ENCODE measurements around the gene THADA.

THADA gene

DNA sequence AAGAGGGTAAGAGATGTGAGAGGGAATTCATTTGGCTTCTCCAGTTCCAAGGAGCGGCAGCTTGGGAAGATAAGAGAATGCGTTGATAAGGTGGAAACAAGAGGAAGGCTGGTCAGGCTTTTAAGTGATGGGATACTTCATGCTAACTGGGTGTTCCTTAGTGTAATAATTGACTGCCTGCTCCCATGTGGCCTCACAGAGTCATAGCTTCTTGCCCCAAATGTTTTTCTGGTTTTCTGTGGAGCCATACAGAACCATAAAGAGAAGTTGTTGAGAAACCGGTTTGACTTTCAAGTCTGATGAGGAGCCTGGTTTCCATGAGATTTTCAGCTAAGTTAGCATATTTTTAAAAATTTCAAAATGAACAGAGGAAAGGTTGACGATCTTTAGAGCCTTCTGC is 272.0 kb downstream of the THADA start:
- no peak for DNase-seq (ENCODE audit: low spot score)

- DNase-seq (ENCODE audit: low spot score), result no peak
These were observed 274.4 kb downstream of the THADA start for GRCh38 chr2:43321446-43321845.

DNA sequence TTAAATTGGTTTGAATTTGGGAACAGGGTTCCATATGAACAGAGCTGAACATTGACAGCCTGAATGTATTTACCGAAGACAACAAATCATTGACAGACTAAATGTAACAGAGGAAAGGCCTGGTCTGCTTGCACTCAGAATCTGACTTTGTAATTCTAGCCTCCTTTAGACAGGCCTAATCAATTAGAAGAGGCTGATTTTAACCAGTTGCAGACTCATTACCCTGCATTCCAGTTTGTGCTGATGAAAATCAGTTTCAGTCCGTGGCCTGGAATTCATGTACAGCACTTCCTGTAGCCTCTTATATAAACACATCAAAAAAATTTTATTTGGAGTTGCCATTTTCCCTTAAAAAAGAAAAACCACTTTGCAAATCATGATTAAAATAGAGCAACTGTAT is 276.3 kb downstream of the THADA start:
- DNase-seq (ENCODE audit: low spot score), result no peak

- DNase-seq (ENCODE audit: low spot score), result no peak
These were observed 277.0 kb downstream of the THADA start for GRCh38 chr2:43318791-43319190.

DNA sequence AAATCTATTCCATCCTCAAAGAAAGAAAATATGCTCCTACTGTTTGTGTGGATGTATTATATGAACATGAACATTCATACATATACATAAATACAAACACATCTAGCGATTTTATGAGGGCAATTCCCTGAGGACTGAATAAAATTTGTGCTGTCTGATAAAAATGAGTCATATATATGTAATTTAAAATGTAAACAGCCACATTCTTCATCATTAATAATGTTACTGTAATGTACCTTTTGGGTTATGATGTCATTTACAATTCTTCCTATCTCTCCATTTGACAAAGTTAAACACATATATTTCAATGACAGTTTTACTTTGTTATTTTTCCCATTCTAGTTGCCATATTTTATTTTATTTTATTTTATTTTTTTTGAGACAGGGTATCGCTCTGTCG is 278.2 kb downstream of the THADA start:
- no peak for DNase-seq (ENCODE audit: low spot score)

DNA sequence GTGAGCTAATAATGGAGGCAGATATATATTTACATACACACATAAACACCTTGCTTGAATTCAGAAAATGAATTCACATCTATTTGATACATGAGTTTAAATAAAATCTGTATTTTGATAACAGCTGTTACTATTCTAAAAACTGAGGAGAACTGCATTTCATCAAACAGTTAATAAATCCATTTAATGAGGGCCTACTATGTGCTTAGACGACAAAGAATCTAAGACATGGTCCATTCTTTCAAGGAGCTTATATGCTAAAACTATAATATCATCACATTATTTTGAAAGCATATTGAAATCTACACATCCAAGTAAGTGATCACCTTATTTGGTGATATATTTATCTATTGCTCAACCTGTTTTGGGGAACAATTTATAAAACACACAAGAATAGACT is 278.6 kb downstream of the THADA start:
- no peak for DNase-seq (ENCODE audit: low spot score)

DNA sequence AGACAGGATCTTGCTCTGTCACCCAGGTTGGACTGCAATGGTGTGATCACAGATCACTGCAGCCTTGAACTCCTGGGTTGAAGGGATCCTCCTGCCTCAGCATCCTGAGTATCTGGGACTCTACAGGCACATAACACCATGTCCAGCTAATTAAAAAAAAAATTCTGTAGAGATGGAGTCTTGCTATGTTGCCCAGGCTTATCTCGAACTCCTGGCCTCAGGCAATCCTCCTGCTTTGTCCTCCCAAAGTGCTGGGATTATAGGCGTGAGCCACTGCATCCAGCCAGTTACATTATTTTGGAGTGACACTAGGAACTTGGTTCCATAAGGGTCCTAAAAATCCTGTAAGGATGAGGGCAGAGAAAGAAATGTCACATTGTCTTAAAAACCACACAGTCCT is 280.4 kb downstream of the THADA start:
- no peak for DNase-seq (ENCODE audit: low spot score)

DNA sequence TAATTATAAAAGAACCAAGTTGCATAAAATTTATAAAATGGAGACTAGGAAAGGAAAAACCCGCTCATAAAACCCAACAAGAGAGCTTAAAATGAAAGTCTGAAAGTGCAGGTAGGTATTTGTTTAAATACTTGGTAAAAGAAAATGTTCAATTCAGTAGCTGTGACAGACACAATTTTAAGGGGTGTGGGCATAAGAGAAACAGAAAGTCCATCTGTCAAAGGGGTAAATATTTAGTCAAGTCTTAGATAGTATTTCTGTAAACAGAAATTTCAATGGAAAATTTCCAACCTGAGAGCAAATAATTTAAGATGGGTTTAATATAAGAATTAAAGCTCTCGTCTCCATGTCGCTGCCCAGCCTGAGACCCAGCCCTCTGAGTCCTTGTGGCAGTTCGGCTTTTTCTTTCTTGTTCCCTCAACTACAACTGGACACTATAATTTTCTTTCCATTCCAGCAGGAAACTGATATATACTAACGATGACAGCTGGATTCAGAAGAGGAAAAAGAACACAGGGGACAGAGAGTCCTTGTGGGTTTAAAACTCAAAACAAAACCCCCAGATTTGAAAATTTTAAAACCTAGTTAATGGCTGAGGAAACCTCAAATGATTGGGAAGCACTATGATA is 281.4 kb downstream of the THADA start:
- no peak for DNase-seq (ENCODE audit: low spot score)

DNA sequence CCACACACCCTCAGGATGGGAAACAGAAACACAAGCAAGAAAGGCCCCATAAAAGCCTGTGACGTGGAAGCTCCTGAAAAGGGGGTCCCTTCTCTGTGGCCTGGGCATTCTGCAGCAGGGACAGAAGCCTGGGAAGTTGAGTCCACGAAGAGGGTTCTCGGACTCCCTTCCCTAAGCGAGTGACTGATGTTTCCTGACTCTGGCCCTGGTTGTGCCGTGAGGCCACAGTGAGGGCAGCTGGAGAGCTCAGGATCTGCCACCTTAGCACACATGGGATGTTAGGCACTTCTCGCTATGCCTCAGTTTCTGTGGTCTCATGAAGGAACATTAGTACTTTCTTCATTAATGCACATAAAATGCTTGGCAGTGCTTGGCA is 282.2 kb downstream of the THADA start:
- DNase-seq (ENCODE audit: low spot score), result no peak

GRCh38 chr2:43312755-43313641 is 282.8 kb downstream of the THADA start:
- DNase-seq (ENCODE audit: low spot score), result no peak

DNA sequence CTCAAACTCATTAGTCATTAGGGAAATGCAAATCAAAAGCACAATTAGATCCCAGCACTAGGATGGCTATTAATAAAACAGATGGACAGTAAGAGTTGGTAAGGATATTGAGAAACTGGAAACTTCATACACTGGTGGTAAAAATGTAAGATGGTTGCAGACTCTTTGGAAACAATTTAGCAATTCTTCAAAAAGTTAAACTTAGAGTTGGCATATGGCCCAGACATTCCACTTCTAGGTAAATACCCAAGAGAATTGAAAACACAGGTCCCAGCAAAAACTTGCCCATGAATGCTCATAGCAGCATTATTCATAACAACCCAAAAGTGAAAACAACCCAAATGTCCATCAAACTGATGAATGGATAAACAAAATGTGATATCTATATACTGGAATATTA is 284.6 kb downstream of the THADA start:
- no peak for DNase-seq (ENCODE audit: low spot score)

DNA sequence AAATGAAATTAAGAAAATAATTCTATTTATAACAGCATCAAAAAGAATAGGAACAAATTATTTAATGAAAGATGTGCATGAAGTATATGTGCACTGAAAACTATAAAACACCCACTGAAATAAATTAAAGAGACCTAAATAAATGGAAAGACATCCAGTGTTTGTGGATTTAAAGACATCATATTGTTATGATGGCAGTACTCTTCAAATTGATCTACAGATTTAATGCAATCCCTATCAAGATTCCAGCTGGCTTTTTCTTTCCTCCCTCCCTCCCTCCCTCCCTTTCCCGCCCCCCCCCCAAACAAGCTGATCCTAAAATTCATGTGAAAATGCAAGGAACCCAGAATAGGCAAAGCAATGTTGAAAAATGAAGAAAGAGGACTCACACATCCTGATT is 285.9 kb downstream of the THADA start:
- no peak for DNase-seq (ENCODE audit: low spot score)

DNA sequence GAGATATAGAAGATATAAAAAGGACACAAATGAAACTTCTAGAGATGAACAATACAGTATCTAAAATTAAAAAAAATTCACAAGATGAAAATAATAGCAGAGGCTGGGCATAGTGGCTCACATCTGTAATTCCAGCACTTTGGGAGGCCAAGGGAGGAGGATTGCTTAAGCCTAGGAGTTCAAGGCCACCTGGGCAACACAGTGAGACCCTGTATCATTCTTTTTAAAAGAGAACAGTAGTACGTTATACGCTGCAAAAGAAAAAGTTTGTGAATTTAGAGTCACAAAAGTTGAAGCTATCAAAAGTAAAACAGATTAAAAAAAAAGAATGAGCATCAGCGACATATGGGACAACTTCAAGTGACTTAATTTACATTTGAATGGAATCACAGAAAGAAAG is 287.9 kb downstream of the THADA start:
- DNase-seq (ENCODE audit: low spot score), result no peak

GRCh38 chr2:43307046-43307445 is 288.8 kb downstream of the THADA start:
- no peak for DNase-seq (ENCODE audit: low spot score)

GRCh38 chr2:43306197-43306596 is 289.6 kb downstream of the THADA start:
- DNase-seq (ENCODE audit: low spot score), result no peak

DNA sequence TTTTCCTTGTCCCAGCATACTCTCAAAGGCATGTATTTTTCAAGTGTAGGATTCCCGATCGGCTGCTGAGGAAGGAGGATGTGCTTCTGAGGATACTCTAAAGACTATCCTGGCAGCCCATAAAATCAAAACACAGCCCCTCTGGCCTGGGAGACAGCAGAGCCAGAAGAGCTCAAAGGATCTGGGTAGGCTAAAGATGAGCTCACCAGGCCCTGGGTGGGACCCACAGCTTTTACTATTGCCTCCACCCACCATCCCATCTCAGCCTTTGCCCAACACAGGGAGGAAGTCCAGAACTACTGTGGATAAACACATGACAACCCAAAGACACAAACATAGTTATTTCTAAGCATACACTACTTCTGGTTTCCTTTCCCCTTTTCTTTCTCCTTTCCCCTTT is 290.3 kb downstream of the THADA start:
- no peak for DNase-seq (ENCODE audit: low spot score)

DNA sequence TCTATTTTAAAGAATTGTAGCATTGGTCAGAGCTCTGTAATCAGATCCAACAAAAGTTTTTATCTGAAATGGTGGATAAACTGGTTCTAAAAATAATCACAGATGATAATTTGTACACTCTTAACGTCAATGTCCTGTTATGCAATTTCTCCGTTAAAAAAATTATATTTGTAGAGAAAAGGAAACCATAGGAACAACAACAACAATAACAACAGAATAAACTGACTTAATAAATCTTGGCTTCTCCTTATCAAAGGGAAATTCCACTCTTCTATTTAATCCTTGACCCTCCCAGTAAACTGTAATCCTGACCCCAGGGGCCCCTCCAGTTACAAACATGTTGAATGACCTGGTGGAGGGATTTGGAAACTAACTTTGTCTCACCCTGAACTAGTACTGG is 290.8 kb downstream of the THADA start:
- no peak for DNase-seq (ENCODE audit: low spot score)

- DNase-seq (ENCODE audit: low spot score), result no peak
These were observed 291.9 kb downstream of the THADA start for GRCh38 chr2:43303889-43304288.

DNA sequence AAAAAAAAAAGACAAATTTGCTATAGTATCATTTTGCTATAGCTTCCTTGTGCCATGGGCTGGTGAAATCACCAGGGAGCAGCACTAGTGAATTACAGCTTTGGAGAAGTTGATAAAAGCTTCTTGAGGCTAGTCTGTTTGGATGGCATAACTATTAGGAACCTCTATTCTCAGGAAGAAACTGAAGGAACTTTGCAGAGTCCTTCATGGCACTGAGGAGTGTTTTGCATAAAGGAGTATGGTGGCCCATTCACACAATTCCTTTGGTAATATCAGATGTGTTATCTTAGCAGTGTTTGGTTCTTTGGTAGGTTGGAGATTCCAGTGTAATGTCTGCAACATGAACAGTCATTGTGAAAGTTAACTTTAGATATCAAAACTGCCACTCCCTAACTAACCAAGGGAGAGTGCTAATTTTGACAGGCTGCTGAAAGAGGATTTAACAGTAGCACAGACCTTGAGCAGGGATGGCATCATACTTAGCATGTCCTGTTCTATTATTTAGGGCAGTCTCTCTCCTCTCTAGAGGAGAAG is 292.8 kb downstream of the THADA start:
- DNase-seq (ENCODE audit: low spot score), result no peak

DNA sequence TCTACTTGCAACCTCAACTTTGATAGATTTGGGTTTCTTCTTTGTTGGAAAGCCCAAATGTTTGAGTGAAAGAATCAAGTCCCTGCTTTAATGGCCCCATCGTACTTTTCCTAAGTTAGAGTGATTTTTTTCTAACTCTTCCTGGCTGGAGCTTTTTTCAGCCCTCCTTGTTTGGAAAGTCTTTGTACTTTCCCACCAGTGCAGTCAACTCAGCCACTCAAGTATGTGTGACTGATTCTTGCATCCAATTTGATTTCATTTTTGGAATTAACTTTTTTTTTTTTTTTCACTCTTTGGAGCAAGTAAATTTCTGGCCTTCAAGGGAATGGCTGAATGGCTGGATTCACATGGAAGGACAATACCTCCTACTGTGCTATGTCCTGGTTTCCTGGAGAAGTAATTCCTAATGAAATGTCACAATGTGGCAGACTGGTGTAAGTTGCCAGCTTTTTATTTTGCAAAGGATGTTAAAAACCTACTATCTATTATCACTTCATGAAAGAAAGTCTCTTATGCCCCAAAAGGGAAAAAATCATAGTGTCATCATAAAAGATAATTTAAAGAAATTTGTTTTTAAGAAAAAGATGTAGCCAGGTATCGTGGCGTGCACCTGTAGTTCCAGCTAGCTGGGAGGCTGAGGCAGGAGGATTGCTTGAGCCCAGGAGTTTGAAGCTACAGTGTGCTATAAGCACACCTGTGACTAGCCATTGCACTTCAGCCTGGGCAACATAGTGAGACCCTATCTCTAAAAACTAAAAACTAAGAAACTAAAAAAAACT is 293.5 kb downstream of the THADA start:
- DNase-seq (ENCODE audit: low spot score), result no peak

GRCh38 chr2:43300781-43301583 is 294.9 kb downstream of the THADA start:
- no peak for DNase-seq (ENCODE audit: low spot score)

DNA sequence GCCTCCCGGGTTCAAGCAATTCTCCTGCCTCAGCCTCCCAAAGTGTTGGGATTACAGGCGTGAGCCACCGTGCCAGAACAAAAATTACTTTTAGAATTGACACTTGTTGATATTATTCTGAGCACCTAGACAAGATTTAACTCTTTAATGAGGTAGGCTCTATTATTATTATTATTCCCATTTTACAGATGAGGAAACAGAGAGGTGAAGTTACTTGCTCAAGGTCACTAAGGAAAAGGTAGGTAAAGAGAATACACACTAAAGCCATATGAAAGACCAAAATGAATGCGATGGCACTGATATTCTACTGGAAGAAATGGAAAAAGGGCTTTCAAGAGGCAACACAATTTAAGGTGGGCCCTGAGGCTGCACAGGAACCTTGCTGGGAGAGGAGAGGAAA is 295.6 kb downstream of the THADA start:
- no peak for DNase-seq (ENCODE audit: low spot score)
